Measurements from ENCODE around the gene TM7SF3. TPM values are rescaled to one million over a fixed set of nuclear protein-coding genes. Genes with fewer than 3 reads are reported as not detected.

TM7SF3 gene
- total and polyA plus RNA-seq, 11 donors: 5.8 to 84.0 (median 18.7) TPM

DNA sequence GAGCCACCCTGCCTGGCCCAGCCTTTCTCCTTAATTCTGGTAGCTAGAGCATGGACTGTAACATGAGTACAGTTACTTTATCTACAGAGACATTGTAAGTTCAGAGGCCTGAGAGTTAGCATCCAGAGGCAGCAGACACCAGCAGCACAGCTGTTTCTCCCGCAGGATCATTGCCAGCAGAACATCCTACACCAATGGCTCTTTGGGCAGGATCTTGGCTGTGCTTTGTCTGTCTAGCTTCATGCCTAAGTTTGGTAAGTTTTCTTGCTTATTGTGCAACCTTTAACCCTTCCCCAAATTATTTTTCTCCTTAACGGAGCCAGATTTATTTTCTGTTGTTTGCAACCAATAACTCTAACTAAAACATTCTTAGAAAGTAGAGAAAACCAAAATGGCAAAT is 46.6 kb upstream of the TM7SF3 start:
- 70 to 85% (median 80%) methylated on average over 2 of the region's 2 CpGs for WGBS, 4 donors
- Histone ChIP-seq H3K4me1 (no peaks in the 10 kb centered on the region), H3K27ac (no peak overlapping the region), H3K4me3 (no peak overlapping the region), H3K27me3 (no peaks in the 10 kb centered on the region), H3K36me3 (no peaks in the 10 kb centered on the region), H3K9me3 (peaks cover 0 to 5% (median 0%) of the 10 kb centered on the region in 12 donors)
- DNase-seq: no peak
- TF ChIP-seq CTCF (IDR thresholded peaks at IDR 0.05) (no peak), POLR2A (IDR thresholded peaks at IDR 0.05) (no peak)
- ATAC-seq: no peak
- intact Hi-C loops (cut with DNase I): no loop called here

- Histone ChIP-seq H3K4me1 (no peaks in the 10 kb centered on the region), H3K27ac (no peak overlapping the region), H3K4me3 (no peak overlapping the region), H3K9me3 (peaks cover 0 to 5% (median 0%) of the 10 kb centered on the region in 12 donors), H3K36me3 (no peaks in the 10 kb centered on the region), H3K27me3 (no peaks in the 10 kb centered on the region)
- no peak for TF ChIP-seq CTCF (IDR thresholded peaks at IDR 0.05)
- TF ChIP-seq POLR2A (IDR thresholded peaks at IDR 0.05): no peak
- no peak for DNase-seq
- no peak for ATAC-seq
- WGBS, 4 donors: 73 to 87% (median 82%) methylated on average over 3 of the region's 3 CpGs
- intact Hi-C loops (cut with DNase I): loop anchor here in 2 of 10 donors (10.0 kb wide), 2 partner anchors 47 to 257 kb away; no protein-coding TSS in a partner anchor
These were observed 43.4 kb upstream of the TM7SF3 start for GRCh38 chr12:27057543-27057942.

- no peaks in the 10 kb centered on the region for H3K9me3 ChIP-seq
- no peak for DNase-seq
- intact Hi-C loops (cut with DNase I): loop anchor here in 2 of 10 donors (10.0 kb wide), 2 partner anchors 49 to 259 kb away; no protein-coding TSS in a partner anchor
- no peak overlapping the region for H3K4me3 ChIP-seq
- TF ChIP-seq POLR2A (IDR thresholded peaks at IDR 0.05) (no peak), CTCF (IDR thresholded peaks at IDR 0.05) (no peak)
- no peaks in the 10 kb centered on the region for H3K4me1 ChIP-seq
- H3K27me3 ChIP-seq: no peaks in the 10 kb centered on the region
- H3K27ac ChIP-seq: no peak overlapping the region
- H3K36me3 ChIP-seq: no peaks in the 10 kb centered on the region
- no peak for ATAC-seq
- WGBS, 4 donors: 83 to 85% (median 84%) methylated on average over 7 of the region's 7 CpGs
These were observed 41.8 kb upstream of the TM7SF3 start for GRCh38 chr12:27055966-27056365.

DNA sequence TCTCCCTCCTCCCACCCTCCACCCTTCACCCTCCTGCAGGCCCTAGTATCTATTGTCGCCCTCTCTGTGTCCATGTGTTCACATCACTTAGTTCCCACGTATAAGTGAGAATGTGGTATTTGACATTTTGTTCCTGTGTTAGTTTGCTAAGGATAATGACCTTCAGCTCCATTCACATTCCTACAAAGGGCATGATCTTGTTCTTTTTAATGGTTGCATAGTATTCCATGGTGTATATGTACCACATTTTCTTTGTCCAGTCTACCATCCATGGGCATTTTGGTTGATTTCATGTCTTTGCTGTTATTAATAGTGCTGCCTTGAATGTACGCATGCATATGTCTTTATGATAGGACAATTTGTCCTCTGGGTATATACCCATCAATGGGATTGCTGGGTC is 38.6 kb upstream of the TM7SF3 start:
- Histone ChIP-seq H3K27me3 (no peaks in the 10 kb centered on the region), H3K9me3 (no peaks in the 10 kb centered on the region), H3K27ac (no peak overlapping the region), H3K4me3 (no peak overlapping the region), H3K36me3 (no peaks in the 10 kb centered on the region), H3K4me1 (no peaks in the 10 kb centered on the region)
- intact Hi-C loops (cut with DNase I): loop anchor here in 2 of 10 donors (10.0 kb wide), 2 partner anchors 52 to 262 kb away; no protein-coding TSS in a partner anchor
- DNase-seq: no peak
- no peak for ATAC-seq
- 95 to 100% (median 96%) methylated on average over 3 of the region's 3 CpGs for WGBS, 4 donors
- TF ChIP-seq CTCF (IDR thresholded peaks at IDR 0.05) (no peak), POLR2A (IDR thresholded peaks at IDR 0.05) (no peak)
